H9 (cell line): ENCODE data around the gene RAP1GAP2. TPM values are rescaled to one million over a fixed set of nuclear protein-coding genes. Genes with fewer than 3 reads are reported as not detected.

Experiments
- DNase-seq: peaks from one replicate; pipeline ENCODE4 v3.0.0-alpha.2; 2017
- H2AFZ ChIP-seq: one replicate; pipeline ENCODE4 v1.6.1; 2013; ENCODE audit warnings: mild to moderate bottlenecking, low read length, control low read depth, moderate library complexity
- H2AK5ac ChIP-seq: 2 replicates; pipeline ENCODE4 v1.6.1; 2013; ENCODE audit warnings: low read length, control low read depth, mixed read lengths; ENCODE audit not compliant: insufficient read length
- H2BK120ac ChIP-seq: one replicate; pipeline ENCODE4 v1.6.1; 2013; ENCODE audit warnings: low read depth, mild to moderate bottlenecking, low read length, control low read depth, inconsistent platforms; ENCODE audit not compliant: poor library complexity, severe bottlenecking
- H2BK12ac ChIP-seq: 2 replicates; pipeline ENCODE4 v1.6.1; 2013; ENCODE audit warnings: low read length, control low read depth, mixed read lengths, low read depth; ENCODE audit not compliant: insufficient read length
- H2BK15ac ChIP-seq: 2 replicates; pipeline ENCODE4 v1.6.1; 2013; ENCODE audit warnings: low read depth, low read length, control low read depth
- H2BK20ac ChIP-seq: one replicate; pipeline ENCODE4 v1.6.1; 2013; ENCODE audit warnings: low read depth, mild to moderate bottlenecking, low read length, control low read depth, inconsistent platforms; ENCODE audit not compliant: poor library complexity, severe bottlenecking
- H2BK5ac ChIP-seq: 2 replicates; pipeline ENCODE4 v1.6.1; 2013; ENCODE audit warnings: low read length, control low read depth, mixed read lengths; ENCODE audit not compliant: insufficient read length
- H3K14ac ChIP-seq: 2 replicates; pipeline ENCODE4 v1.6.1; 2013; ENCODE audit warnings: low read length, control low read depth; ENCODE audit not compliant: insufficient read depth
- H3K18ac ChIP-seq: 2 replicates; pipeline ENCODE4 v1.6.1; 2013; ENCODE audit warnings: low read depth, mild to moderate bottlenecking, mixed read lengths, low read length, control low read depth; ENCODE audit not compliant: insufficient read length
- H3K23ac ChIP-seq: 2 replicates; pipeline ENCODE4 v1.6.1; 2013; ENCODE audit warnings: low read length, control low read depth, mixed read lengths, low read depth; ENCODE audit not compliant: insufficient read length
- H3K23me2 ChIP-seq: 2 replicates; pipeline ENCODE4 v1.6.1; 2013; ENCODE audit warnings: low read depth, mild to moderate bottlenecking, mixed read lengths, low read length, control low read depth; ENCODE audit not compliant: insufficient read length, poor library complexity, severe bottlenecking
- H3K27ac ChIP-seq: 2 replicates; pipeline ENCODE4 v1.5.1; 2013; ENCODE audit warnings: low read length, control low read depth, mixed read lengths, low read depth; ENCODE audit not compliant: insufficient read length
- H3K27me3 ChIP-seq: 2 replicates; pipeline ENCODE4 v1.6.1; 2013; ENCODE audit warnings: low read length, control low read depth, inconsistent platforms; ENCODE audit not compliant: insufficient read depth
- H3K4ac ChIP-seq: 2 replicates; pipeline ENCODE4 v1.6.1; 2013; ENCODE audit warnings: low read depth, mild to moderate bottlenecking, control low read depth, inconsistent platforms, low read length, moderate library complexity
- H3K4me1 ChIP-seq: 2 replicates; pipeline ENCODE4 v1.6.1; 2013; ENCODE audit warnings: low read length, control low read depth, inconsistent platforms; ENCODE audit not compliant: insufficient read depth
- H3K4me2 ChIP-seq: 2 replicates; pipeline ENCODE4 v1.6.1; 2013; ENCODE audit warnings: low read length, control low read depth, mixed read lengths; ENCODE audit not compliant: insufficient read length, insufficient read depth
- H3K56ac ChIP-seq: 2 replicates; pipeline ENCODE4 v1.6.1; 2013; ENCODE audit warnings: low read depth, mild to moderate bottlenecking, mixed read lengths, low read length, control low read depth; ENCODE audit not compliant: insufficient read length
- H3K79me1 ChIP-seq: 2 replicates; pipeline ENCODE4 v1.6.1; 2013; ENCODE audit warnings: low read depth, mild to moderate bottlenecking, moderate library complexity, low read length, control low read depth, inconsistent platforms; ENCODE audit not compliant: insufficient read depth, poor library complexity, severe bottlenecking
- H3K79me2 ChIP-seq: 2 replicates; pipeline ENCODE4 v1.6.1; 2013; ENCODE audit warnings: low read length, control low read depth, inconsistent platforms; ENCODE audit not compliant: insufficient read depth
- H3K9ac ChIP-seq: 2 replicates; pipeline ENCODE4 v1.6.1; 2013; ENCODE audit warnings: low read length, control low read depth, mixed read lengths; ENCODE audit not compliant: insufficient read length; ENCODE audit errors: extremely low read depth
- H3K9me3 ChIP-seq: one replicate; pipeline ENCODE4 v1.6.1; 2013; ENCODE audit warnings: low read depth, low read length, inconsistent platforms; ENCODE audit not compliant: control insufficient read depth
- H3T11ph ChIP-seq: one replicate; pipeline ENCODE4 v1.6.1; 2013; ENCODE audit warnings: mild to moderate bottlenecking, low read length, control low read depth, inconsistent platforms
- H4K20me1 ChIP-seq: one replicate; pipeline ENCODE4 v1.6.1; 2013; ENCODE audit not compliant: control insufficient read depth, insufficient read length, insufficient read depth
- H4K5ac ChIP-seq: 2 replicates; pipeline ENCODE4 v1.6.1; 2013; ENCODE audit warnings: low read depth, mild to moderate bottlenecking, mixed read lengths, low read length, control low read depth; ENCODE audit not compliant: insufficient read length
- H4K8ac ChIP-seq: replicated peaks from 2 replicates; pipeline ENCODE4 v1.6.1; 2013; ENCODE audit warnings: low read length, control low read depth, mixed read lengths, low read depth; ENCODE audit not compliant: insufficient read length
- H4K91ac ChIP-seq: 2 replicates; pipeline ENCODE4 v1.6.1; 2013; ENCODE audit warnings: low read depth, mild to moderate bottlenecking, moderate library complexity, mixed read lengths, low read length, control low read depth; ENCODE audit not compliant: insufficient read length
- H3K27ac Mint-ChIP-seq, 3 experiments: 2 replicates in 2 of 3; 3 replicates in 1 of 3; pipeline ENCODE4 v1.8.0; 2020 to 2021; ENCODE audit warnings: mixed read lengths in 3 of 3, mild to moderate bottlenecking in 1 of 3, moderate library complexity in 1 of 3
- H3K27me3 Mint-ChIP-seq: 2 replicates; pipeline ENCODE4 v1.8.0; 2021; ENCODE audit warnings: low read depth, mild to moderate bottlenecking, moderate library complexity, mixed read lengths
- H3K36me3 Mint-ChIP-seq, 3 experiments: 2 replicates in 2 of 3; 3 replicates in 1 of 3; pipeline ENCODE4 v1.8.0; 2020 to 2021; ENCODE audit warnings: low read depth in 3 of 3, mixed read lengths in 3 of 3; ENCODE audit not compliant: insufficient read depth in 1 of 3
- H3K4me1 Mint-ChIP-seq, 2 experiments: 2 replicates each; pipeline ENCODE4 v1.8.0; 2020; ENCODE audit warnings: mixed read lengths in 2 of 2
- H3K4me3 Mint-ChIP-seq, 2 experiments: 2 replicates in 1 of 2; 3 replicates in 1 of 2; pipeline ENCODE4 v1.8.0; 2020 to 2021; ENCODE audit warnings: mild to moderate bottlenecking in 2 of 2, mixed read lengths in 2 of 2, moderate library complexity in 1 of 2
- H3K9me3 Mint-ChIP-seq, 2 experiments: 2 replicates in 1 of 2; 3 replicates in 1 of 2; pipeline ENCODE4 v1.8.0; 2020; ENCODE audit warnings: mild to moderate bottlenecking in 2 of 2, mixed read lengths in 2 of 2, moderate library complexity in 1 of 2
- WGBS: extraction: QIAGEN DNeasy Blood & Tissue Kit; methylation state at CpG from one replicate; pipeline ENCODE4 v1.1.7; 2013; ENCODE audit warnings: missing lambda C conversion rate, low lambda C conversion rate, mixed read lengths; ENCODE audit not compliant: insufficient read length; ENCODE audit errors: extremely low coverage; 5-methylcytosine and 5-hydroxymethylcytosine counted together
- total RNA-seq: library from RNA; stranded (reverse); gene quantifications from 2 replicates; pipeline ENCODE4 v1.2.1, GENCODE V29; 2021
- TF ChIP-seq, protein P1 (sequence below): fragments of 200-600 bp; sonication (generic); conservative IDR thresholded peaks from 3 replicates; pipeline ENCODE4 v1.8.0; 2021; ENCODE audit warnings: antibody characterized with exemption, mild to moderate bottlenecking

RAP1GAP2 gene
- total RNA-seq, 1 experiment from 2014 or later: 33.8 TPM

DNA sequence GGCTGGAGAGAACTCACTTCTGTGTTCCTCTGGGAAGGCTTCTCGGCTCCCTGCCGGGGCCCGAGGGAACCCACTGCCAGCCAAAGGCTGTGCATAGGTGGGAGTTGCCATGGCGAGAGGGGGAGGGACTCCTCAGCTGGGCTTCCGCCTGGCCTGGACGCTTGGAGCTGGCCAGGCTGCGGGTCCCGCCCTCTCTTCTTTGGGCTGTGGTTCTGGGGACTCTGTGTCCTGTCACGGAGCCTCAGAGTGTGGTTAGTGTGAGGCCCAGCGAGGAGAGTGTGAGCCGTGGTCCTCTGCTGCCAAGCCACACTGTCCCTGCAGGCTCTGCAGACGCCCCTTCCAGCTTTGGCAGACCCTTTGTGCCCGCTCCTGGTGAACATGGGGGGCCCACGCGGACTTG, 144.1 kb downstream of the RAP1GAP2 start:
- peak; percentile 72 for DNase-seq
- peak overlapping the region in 1 of 3 experiments; percentile 68; a peak in 1 of 7 replicates for H3K27ac Mint-ChIP-seq

More for the DNA sequence above, 144.1 kb downstream of the RAP1GAP2 start:
- Histone ChIP-seq H3K4me2 (no peak overlapping the region), H2BK20ac (no peak overlapping the region), H2BK15ac (no peak overlapping the region), H3K27ac (no peak overlapping the region), H3K18ac (no peak overlapping the region), H3K4ac (no peak overlapping the region), H3K9me3 (no peaks in the 10 kb centered on the region), H4K5ac (no peak overlapping the region), H3K4me1 (no peaks in the 10 kb centered on the region), H2AFZ (no peak overlapping the region), H3K56ac (no peak overlapping the region), H4K91ac (no peak overlapping the region), H3K79me2 (no peaks in the 10 kb centered on the region), H3K9ac (no peak overlapping the region), H2BK5ac (no peak overlapping the region), H4K20me1 (peaks cover 3% of the 10 kb centered on the region), H2AK5ac (no peak overlapping the region), H3K14ac (no peak overlapping the region), H3K23me2 (no peaks in the 10 kb centered on the region), H2BK12ac (no peak overlapping the region), H3T11ph (no peak overlapping the region), H3K27me3 (no peaks in the 10 kb centered on the region), H3K79me1 (no peaks in the 10 kb centered on the region), H2BK120ac (no peak overlapping the region), H4K8ac (no peak overlapping the region), H3K23ac (no peak overlapping the region)
- peaks cover 11 to 13% of the 10 kb centered on the region in 2 experiments for H3K4me1 Mint-ChIP-seq
- H3K4me3 Mint-ChIP-seq: no peak overlapping the region
- peaks cover 0 to 2% (median 0%) of the 10 kb centered on the region in 3 experiments; a peak in 2 of 7 replicates for H3K36me3 Mint-ChIP-seq
- no peaks in the 10 kb centered on the region for H3K27me3 Mint-ChIP-seq
- WGBS: no CpG with 5 or more reads among the region's 15 CpGs
- TF ChIP-seq, protein P1, sequence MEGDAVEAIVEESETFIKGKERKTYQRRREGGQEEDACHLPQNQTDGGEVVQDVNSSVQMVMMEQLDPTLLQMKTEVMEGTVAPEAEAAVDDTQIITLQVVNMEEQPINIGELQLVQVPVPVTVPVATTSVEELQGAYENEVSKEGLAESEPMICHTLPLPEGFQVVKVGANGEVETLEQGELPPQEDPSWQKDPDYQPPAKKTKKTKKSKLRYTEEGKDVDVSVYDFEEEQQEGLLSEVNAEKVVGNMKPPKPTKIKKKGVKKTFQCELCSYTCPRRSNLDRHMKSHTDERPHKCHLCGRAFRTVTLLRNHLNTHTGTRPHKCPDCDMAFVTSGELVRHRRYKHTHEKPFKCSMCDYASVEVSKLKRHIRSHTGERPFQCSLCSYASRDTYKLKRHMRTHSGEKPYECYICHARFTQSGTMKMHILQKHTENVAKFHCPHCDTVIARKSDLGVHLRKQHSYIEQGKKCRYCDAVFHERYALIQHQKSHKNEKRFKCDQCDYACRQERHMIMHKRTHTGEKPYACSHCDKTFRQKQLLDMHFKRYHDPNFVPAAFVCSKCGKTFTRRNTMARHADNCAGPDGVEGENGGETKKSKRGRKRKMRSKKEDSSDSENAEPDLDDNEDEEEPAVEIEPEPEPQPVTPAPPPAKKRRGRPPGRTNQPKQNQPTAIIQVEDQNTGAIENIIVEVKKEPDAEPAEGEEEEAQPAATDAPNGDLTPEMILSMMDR: no peak
- H3K9me3 Mint-ChIP-seq: no peaks in the 10 kb centered on the region
